GM19035 (cell line): ENCODE data around the gene SREK1IP1.

Experiments
- ATAC-seq: cut with Tn5 transposase; IDR thresholded peaks from one replicate; pipeline ENCODE4 v1.9.1; 2021; ENCODE audit not compliant: unreplicated experiment

Gene SREK1IP1

DNA sequence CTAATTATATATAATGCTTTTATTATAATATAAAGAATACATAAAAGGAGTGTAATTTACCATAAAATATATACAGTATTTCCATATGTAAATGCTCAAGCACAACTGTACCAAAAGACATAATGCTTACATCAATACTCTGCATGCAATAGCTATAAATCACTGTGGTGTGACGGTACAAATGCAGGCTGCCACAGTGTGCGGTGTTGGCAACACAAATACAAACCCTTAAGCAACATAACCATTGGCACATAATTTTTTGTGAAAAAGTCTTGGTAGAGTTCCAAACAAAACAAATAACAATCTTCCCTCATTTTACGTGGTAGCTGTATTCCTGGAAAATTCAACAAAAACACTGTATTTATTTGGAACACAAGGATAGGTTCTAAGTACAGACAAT, 80.1 kb downstream of the SREK1IP1 start:
- no peak for ATAC-seq

DNA sequence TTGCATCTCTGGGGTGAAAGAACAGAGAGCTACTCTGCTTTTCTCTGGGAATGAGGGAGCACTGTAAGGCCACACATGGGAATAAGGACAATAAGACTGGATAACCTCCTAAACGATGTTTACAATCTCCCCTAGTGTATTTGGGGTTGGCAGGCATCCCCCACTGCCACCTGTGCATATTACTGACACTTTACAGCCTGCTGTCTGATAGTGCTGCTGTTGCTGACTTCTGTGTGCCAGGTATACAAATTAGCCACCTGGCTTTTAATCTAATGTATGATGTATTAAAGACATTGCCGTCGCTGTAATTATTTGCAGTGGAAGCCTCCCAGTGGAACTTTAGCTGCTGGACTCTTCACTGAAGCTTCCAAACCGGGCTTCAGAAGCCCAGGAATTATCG, 82.6 kb downstream of the SREK1IP1 start:
- no peak for ATAC-seq

DNA sequence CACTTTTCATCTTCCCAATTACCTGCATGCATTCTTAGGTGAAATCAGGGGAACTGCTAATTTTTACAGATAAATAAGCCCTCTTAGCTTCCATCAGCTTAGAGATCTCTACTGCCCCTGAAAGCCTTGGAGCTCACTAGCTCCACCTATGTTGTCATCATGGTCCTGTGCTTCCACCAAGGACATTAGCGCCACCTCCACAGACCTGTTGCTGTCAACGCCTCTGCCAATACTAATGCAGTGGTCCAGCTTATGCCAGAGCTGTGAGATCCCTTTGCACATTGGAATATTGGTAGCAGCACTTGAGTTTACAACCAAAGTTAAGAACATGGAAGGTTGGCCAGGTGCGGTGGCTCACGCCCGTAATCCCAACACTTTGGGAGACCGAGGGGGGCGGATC, 85.9 kb downstream of the SREK1IP1 start:
- no peak for ATAC-seq

DNA sequence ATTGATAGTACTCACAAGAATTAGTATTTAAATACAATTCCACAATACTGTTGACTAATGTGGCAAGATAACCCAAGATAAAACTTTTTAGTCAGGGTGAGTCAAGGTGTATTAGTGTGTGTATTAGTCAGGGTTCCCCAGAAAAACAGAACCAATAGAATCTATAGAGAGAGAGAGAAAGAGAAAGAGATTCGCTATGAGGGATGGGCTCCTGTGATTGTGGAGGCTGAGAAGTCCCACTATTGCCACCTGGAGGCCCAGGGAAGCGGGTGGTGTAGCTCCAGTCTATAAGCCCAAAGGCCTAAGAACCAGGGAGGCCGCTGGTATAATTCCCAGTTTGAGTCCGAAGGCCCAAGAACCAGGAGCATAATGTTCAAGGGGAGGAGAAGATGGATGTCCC, 88.2 kb downstream of the SREK1IP1 start:
- no peak for ATAC-seq

DNA sequence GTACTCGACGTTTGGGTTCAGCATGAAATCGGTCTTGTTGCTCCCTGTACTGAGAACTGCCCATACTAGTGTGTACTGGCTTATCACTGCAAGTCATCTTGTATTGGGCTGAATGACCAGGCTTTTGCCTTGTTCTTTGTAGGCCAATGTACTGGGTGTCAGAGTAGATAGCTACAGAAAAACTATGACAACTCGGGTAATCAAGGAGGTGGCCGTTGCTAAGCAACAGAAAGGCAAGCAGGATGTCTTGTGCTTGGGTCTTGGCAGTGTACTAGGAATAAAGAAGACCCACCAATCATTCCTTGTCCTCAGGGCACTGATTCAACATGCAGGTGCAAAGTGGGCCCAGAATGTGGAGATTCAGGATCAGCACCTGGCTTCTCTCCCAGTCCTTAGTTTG, 90.1 kb downstream of the SREK1IP1 start:
- ATAC-seq: no peak

DNA sequence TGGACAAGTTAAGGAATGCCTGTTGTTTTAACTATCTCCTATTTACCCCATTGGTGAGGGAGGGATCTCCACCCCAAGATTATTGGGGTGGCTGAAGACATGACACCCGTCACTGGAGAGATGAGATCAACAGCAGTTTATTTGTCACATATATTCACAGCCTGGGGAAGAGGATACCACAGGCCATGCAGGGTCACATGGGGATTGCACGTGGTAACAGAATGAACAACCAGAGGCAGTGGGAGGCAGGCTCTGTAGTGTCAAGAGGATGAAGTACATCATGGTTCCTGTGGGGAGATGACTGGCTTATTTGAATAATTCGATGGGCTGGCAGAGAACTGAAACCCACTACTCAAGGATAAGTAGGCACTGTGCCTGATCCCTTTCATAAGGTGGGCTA, 96.8 kb downstream of the SREK1IP1 start:
- no peak for ATAC-seq

DNA sequence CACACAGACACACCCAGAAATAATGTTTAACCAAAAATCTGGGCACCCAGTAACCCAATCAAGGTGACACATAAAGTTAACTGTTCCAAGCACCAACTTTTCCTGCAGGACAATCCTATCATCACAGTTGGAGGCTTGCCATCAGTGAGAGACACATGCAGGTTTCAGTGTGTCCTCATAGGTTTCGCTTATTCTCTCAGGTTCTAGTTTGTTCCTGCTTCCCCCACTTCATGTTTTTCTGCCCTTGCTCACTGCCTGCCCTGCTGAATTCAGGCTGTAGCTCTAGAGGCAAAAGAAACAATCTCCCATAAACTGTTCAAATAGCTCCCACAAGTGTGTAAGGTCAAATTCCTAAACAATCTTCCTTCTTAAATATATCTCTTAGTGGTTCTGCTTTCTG, 98.2 kb downstream of the SREK1IP1 start:
- ATAC-seq: no peak
